ENCODE results near the gene FOXO6. TPM values are rescaled to one million over a fixed set of nuclear protein-coding genes. Genes with fewer than 3 reads are reported as not detected.
A peak's percentile ranks its signal among the peaks of the same experiment; 100 is the strongest.
"Not testable (repeated sequence)": the region's sequence is repeated elsewhere in the genome, so short reads cannot be mapped to it uniquely, and the experiment has no call there.

Gene FOXO6
- total and polyA plus RNA-seq, 9 of the 15 experiments (the other 6 are each of a cell fraction or from before 2014, with no cell fraction given): 0.04 to 0.31 (median 0.12) TPM; not detected in 5

DNA sequence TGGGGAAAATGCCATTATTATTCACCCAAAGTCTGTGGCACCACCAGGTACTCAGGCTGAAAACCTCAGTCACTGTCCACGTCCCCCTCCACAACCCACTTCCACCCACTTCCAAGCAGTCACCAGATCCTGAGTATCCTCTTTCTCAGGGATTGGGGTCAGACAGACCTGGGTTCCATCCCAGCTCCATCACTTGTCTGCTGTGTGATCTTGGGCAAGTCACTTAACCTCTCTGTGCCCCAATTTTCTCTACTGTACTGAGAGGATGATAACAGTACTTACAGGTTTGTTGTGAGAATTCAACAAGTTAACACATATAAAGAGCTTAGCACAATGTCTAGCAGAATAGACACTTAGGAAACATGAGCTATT, 29.7 kb upstream of the FOXO6 start (continued):
- TF ChIP-seq CTCFL (IDR thresholded peaks at IDR 0.05; ENCODE audit: borderline replicate concordance, insufficient read depth, low read depth, low read length, poor library complexity, severe bottlenecking): no peak
- peak; percentile 48 for TF ChIP-seq CHD4 (IDR thresholded peaks at IDR 0.05; ENCODE audit: insufficient read depth, insufficient replicate concordance, low read depth, low read length, poor library complexity, severe bottlenecking)
- TF ChIP-seq RBM25 (IDR thresholded peaks at IDR 0.05; ENCODE audit: low read depth, low read length, severe bottlenecking): peak; percentile 83
- no peak for TF ChIP-seq MTA3 (IDR thresholded peaks at IDR 0.05; ENCODE audit: borderline replicate concordance)
- TF ChIP-seq ZNF41 (CRISPR knock-in tag; conservative IDR thresholded peaks at IDR 0.05): no peak

DNA sequence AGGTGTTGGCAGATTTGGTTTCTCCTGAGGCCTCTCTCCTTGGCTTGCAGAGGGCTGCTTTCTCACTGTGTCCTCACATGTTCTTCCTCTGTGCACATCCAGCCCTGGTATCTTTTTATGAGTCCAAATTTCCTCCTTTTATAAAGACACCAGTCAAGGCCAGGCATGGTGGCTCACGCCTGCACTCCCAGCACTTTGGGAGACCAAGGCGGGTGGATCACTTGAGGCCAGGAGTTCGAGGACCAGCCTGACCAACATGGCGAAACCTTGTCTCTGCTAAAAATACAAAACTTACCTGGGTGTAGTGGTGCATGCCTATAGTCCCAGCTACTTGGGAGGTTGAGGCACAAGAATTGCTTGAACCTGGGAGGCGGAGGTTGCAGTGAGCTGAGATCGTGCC, 29.1 kb upstream of the FOXO6 start:
- in situ Hi-C loops (cut with MboI); DNase-seq (ENCODE audit: extremely low read depth in 1 of 4, low spot score in 3 of 4): not testable (repeated sequence)

More for the DNA sequence above, 29.1 kb upstream of the FOXO6 start:
- H2AFZ ChIP-seq (ENCODE audit: low read depth, low read length); intact Hi-C loops (cut with micrococcal nuclease); H3K9me3 ChIP-seq (replicated peaks; ENCODE audit: control insufficient read depth, insufficient read depth, low read depth, low read length); FAIRE-seq; H3K9ac ChIP-seq (ENCODE audit: insufficient read depth in 1 of 2, low read depth in 2 of 2, low read length in 2 of 2); H3K27ac ChIP-seq (ENCODE audit: extremely low read depth, low read depth, low read length); H3K4me2 ChIP-seq (ENCODE audit: insufficient read depth, low read length); H3K79me2 ChIP-seq (ENCODE audit: control insufficient read depth, insufficient read depth, low read length); H3K4me3 ChIP-seq; H3K9me1 ChIP-seq (ENCODE audit: control insufficient read depth, insufficient read depth, low read length); H4K20me1 ChIP-seq (replicated peaks; ENCODE audit: control insufficient read depth, insufficient read depth, low read length); ATAC-seq; CTCF ChIA-PET (ENCODE audit: low intra/inter-chr PET ratio); H3K4me1 ChIP-seq (replicated peaks in 1 of 2; ENCODE audit: control insufficient read depth in 2 of 2, insufficient read depth in 2 of 2, low read length in 2 of 2); BruUV-seq (replicated peaks); H3K36me3 ChIP-seq (ENCODE audit: control insufficient read depth, insufficient read depth, low read length): not testable (repeated sequence)
- WGBS (ENCODE audit: insufficient coverage, low coverage, missing lambda C conversion rate): 65% methylated on average over 6 of the region's 6 CpGs
- POLR2A ChIA-PET: interaction anchor here (1.1 to 1.2 kb wide), 2 partner anchors 9 to 10 kb away, joined by 3 to 4 read pairs; no protein-coding TSS in a partner anchor
- peaks cover 0 to 21% of the 10 kb centered on the region in 2 experiments; a peak in 3 of 5 replicates for H3K27me3 ChIP-seq (ENCODE audit: control insufficient read depth in 2 of 2, insufficient read depth in 2 of 2, low read length in 2 of 2)

Data from K562 (cell line).